ENCODE results near the gene MOGAT3.
A peak's percentile ranks its signal among the peaks of the same experiment; 100 is the strongest.

The MOGAT3 gene

GRCh38 chr7:101172005-101172853 lies 28.6 kb downstream of the MOGAT3 start:
- peak; percentile 40 for DNase-seq

GRCh38 chr7:101171442-101171837 lies 29.4 kb downstream of the MOGAT3 start:
- no peak for DNase-seq

- DNase-seq: no peak
These were observed 30.0 kb downstream of the MOGAT3 start for GRCh38 chr7:101170617-101171441.

DNA sequence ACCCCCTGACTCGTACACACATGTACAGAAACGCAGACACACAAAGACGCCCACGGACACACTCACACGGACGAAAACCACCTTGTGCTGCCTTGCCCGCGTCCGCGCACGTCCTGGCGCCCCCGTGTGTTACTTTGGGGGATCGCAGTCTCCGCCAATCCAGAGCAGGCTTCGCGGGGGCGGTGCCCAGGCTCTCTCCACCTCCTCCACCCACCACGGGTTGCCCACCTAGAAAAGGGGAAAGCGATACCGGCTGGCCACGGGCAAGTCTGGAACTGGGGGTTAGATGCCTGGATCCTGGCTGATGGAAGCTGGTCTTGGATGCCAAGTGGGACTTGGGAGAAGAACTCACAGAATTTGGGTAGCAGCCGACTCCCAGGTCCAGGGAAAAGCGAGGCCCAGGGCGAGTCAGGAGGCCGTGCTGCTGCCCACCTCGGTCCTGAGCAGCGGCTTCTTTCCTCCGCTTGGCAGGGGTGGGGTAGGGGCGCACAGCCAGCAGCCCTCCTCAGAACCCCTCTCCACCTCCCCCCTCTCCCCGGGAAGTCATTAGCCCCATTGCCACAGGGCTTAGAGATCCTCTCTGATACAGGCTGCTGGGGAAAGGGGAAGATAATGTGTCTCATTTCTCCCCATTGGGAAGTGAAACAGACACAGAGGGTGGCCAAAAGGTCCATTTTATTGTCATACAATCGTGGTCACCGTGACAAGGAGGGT lies 30.8 kb downstream of the MOGAT3 start:
- no peak for DNase-seq

GRCh38 chr7:101169110-101169837 lies 31.6 kb downstream of the MOGAT3 start:
- DNase-seq: no peak

GRCh38 chr7:101168412-101169049 lies 32.3 kb downstream of the MOGAT3 start:
- DNase-seq: no peak

- DNase-seq: no peak
These were observed 33.0 kb downstream of the MOGAT3 start for GRCh38 chr7:101167645-101168411.

- no peak for DNase-seq
These were observed 33.8 kb downstream of the MOGAT3 start for GRCh38 chr7:101166909-101167644.

DNA sequence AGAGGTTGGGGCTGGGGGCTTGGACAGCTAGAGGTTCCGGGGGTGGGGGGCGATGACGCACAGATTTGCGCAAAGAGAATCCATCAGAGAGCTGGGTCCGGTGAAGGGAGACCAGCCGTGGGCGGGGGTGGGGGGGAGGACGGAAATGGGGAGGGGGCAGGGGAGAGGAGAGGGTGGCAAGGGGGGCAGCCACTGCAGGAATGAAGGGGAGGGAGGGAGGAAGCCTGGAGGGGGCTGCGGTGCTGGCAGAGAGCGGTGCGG lies 34.3 kb downstream of the MOGAT3 start:
- DNase-seq: no peak

- no peak for DNase-seq
These were observed 34.7 kb downstream of the MOGAT3 start for GRCh38 chr7:101165958-101166647.

GRCh38 chr7:101165075-101165957 lies 35.5 kb downstream of the MOGAT3 start, which contains the start of gene VGF:
VGF (minus strand) TSS chr7:101165569; CDS start chr7:101164843, 726 bp downstream.
- DNase-seq: peak; percentile 79

DNA sequence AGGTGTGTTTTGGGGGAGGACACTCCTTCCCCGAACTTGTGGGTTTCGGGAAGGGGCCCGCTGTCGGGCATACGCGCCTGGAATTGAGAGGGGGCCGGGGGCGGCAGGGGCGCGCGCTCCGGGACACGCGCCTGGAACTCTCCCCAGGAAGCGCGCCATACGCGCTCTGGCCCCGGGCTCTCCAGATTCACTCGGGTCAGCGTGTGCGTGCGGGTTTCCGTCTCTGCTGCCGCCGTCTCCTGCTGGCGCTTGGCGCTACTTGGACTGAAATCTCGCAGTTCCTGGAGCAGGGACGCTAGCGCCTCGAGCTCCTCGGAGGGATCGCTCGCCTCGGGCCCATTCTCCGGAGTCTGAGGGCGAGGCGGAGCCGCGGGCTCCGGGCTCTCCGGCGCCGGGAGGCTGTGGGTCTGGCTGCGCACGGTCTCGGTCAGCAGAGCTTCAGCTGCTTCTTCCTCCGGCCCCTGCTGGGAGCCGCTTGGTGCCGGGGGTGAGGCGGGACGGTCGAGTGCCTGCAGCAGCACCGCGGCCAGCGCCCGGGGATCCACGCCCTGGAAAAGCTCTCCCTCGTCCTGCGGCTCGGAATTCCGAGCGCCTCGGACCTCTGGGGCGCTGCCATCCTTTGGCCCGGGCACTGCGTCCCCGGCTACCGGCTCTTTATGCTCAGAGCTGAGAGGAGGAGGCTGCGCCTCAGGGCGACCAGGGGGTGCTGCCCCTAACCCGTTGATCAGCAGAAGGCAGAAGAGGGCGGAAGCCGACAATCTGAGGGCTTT lies 36.6 kb downstream of the MOGAT3 start:
- DNase-seq: no peak

- peak; percentile 34 for DNase-seq
These were observed 37.4 kb downstream of the MOGAT3 start for GRCh38 chr7:101163279-101164070.

DNA sequence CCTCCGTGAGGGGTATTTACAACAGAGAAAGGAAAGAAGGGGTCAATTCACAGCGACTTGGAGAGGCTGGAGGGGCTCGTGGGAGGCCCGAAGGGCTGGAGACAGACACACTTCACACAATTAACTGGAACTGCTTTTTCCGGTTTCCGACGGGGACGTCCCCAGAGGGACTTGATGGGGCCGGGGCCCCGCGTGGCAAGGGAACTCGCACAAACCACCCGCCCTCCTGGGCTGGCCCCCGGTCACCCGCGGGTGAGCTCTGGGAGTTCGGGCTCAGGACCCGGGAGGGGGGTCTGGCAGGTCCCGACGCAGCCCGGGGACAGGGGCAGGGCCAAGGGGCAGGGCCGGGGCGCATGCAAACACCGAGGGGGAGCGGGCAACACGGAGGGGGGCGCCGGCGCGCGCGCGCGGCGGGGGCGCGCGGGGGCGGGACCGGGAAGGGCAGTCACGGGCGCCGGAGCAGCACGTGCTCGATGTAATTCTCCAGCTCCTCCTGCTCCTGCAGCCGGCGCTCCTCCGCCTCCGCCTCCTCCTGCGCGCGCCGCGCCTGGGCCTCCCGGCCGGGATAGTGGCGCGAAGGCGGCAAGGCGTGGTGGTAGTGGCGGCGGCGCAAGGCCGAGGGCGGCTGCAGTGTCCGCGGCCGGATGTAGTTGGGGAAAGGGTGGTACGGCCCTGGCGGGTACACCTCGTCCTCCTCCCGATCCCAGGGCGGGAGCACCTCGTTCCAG lies 38.1 kb downstream of the MOGAT3 start:
- DNase-seq: peak; percentile 35

DNA sequence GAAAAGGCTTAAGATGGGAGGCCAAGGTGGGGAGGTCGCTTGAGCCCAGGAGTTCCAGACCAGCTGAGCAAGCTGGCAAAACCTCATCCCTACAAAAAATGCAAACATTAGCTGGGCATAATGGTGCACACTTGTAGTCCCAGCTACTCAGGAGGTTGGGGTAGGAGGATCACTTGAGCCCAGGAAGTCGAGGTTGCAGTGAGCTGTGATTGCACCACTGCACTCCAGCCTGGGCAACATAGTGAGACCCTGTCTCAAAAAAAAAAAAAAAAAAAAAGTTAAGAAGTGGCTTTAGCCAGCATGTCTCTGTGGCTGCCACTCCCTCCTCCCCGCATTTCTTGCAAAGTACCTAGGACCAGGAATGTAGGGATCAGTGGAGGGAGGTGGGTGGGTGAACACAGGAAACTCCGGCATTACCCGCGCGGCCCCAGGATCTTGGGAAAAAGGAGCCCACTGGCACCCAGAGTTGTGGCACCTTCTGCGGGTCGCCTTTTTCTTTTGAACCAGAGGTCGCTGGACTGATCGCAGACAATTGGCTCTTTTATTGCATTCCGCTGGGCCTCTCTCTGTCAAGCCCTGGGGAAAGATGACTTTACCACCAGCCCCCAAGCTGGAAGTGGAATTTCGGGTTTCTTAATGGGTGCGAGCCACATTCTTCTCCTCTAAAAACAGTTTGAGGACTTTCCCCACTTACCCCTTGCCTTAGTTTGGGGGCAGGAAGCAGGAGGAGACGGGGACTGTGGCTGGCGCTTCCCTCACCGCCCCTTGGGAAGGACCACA lies 39.0 kb downstream of the MOGAT3 start:
- DNase-seq: no peak

DNA sequence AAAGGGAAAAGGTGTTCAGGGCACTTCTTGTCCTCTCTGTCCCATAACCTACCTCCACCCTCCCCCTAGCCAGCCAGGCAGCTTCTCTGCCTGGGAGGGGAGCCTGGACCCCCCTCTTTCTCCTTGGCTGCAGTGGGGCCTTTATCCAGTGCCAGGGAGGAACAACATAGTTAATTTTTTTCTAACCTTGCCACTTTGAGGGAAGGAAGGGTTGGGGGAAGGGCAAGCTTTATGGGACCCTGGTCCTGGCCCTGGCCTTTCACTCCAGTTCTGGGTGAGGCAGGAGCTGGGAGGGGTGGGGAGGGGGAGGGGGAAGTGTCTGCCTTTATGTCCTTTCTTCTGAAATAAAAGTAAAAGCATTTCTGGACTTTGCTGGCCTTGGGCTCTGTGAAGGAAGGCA lies 39.9 kb downstream of the MOGAT3 start:
- DNase-seq: no peak
